ENCODE results near the gene SOS1. TPM values are rescaled to one million over a fixed set of nuclear protein-coding genes. Genes with fewer than 3 reads are reported as not detected.
A peak's percentile ranks its signal among the peaks of the same experiment; 100 is the strongest.

The SOS1 gene
- total and polyA plus RNA-seq, 2 donors (not counting 3 experiments of a cell fraction or from before 2014, with no cell fraction given) = 22.2 to 32.5 TPM

DNA sequence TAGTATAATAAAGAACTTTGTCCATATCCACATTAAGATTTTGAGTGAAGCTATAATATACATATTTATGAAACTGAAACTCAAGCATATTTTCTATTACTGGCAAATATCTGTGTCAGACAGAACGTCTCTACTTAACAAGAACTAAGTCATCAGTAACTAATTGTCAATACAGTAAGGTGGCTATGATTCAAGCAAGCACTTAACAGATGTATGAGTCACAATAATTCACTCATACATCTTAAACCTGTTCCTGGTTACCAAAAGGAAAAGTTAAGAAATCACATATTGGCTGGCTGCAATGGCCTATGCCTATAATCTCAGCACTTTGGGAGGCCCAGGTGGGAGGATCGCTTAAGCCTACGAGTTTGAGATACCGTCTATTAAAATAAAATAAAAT, 96.0 kb downstream of the SOS1 start:
- dilution Hi-C loops (cut with MboI; ENCODE audit: extremely low pct_ligation_motif_present, low sequenced_read_pairs) (no loop called here), intact Hi-C loops (cut with micrococcal nuclease) (no loop called here)
- peaks cover 8% of the 10 kb centered on the region for H3K4me1 ChIP-seq (ENCODE audit: control insufficient read depth, extremely low read depth, insufficient read depth, low read length)
- DNase-seq (ENCODE audit: low read depth, low spot score) (no peak), FAIRE-seq (no peak)
- TF ChIP-seq, protein P1, sequence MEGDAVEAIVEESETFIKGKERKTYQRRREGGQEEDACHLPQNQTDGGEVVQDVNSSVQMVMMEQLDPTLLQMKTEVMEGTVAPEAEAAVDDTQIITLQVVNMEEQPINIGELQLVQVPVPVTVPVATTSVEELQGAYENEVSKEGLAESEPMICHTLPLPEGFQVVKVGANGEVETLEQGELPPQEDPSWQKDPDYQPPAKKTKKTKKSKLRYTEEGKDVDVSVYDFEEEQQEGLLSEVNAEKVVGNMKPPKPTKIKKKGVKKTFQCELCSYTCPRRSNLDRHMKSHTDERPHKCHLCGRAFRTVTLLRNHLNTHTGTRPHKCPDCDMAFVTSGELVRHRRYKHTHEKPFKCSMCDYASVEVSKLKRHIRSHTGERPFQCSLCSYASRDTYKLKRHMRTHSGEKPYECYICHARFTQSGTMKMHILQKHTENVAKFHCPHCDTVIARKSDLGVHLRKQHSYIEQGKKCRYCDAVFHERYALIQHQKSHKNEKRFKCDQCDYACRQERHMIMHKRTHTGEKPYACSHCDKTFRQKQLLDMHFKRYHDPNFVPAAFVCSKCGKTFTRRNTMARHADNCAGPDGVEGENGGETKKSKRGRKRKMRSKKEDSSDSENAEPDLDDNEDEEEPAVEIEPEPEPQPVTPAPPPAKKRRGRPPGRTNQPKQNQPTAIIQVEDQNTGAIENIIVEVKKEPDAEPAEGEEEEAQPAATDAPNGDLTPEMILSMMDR (IDR thresholded peaks at IDR 0.05; ENCODE audit: extremely low read depth in 1 of 2, insufficient read depth in 1 of 2, low read depth in 1 of 2, low read length in 2 of 2) = no peak
- TF ChIP-seq FOS (IDR thresholded peaks at IDR 0.05; ENCODE audit: borderline replicate concordance, insufficient read depth, low read length) = peak; percentile 4
- no peaks in the 10 kb centered on the region for H3K9me3 ChIP-seq (replicated peaks; ENCODE audit: control insufficient read depth, insufficient read depth, low read length)
- BruUV-seq (replicated peaks) = no TSS peak
- POLR2A ChIA-PET = no interaction called here
- H3K79me2 ChIP-seq (ENCODE audit: control insufficient read depth, insufficient read depth, low read length) = no peaks in the 10 kb centered on the region
- H3K9ac ChIP-seq (replicated peaks; ENCODE audit: extremely low read depth, insufficient read depth, low read length) = no peak overlapping the region
- no peaks in the 10 kb centered on the region for H3K9me1 ChIP-seq (replicated peaks; ENCODE audit: control insufficient read depth, extremely low read depth, insufficient read depth, low read length)
- no peaks in the 10 kb centered on the region for H3K27me3 ChIP-seq (ENCODE audit: control insufficient read depth in 2 of 2, insufficient read depth in 2 of 2, low read length in 2 of 2)
- CTCF ChIA-PET = interaction anchor here (0.6 kb wide), 1 partner anchor 79 kb away, joined by 3 read pairs; no protein-coding TSS in a partner anchor
- H3K4me2 ChIP-seq (ENCODE audit: insufficient read depth, low read length) = no peak overlapping the region
- H3K4me3 ChIP-seq (replicated peaks in 1 of 3; ENCODE audit: insufficient read depth in 1 of 3, low read depth in 1 of 3, low read length in 3 of 3) = no peak overlapping the region
- H3K36me3 ChIP-seq (ENCODE audit: control insufficient read depth in 2 of 2, extremely low read depth in 1 of 2, insufficient read depth in 2 of 2, low read length in 2 of 2) = peaks cover 2 to 7% of the 10 kb centered on the region in 2 experiments
- no peak overlapping the region for H2AFZ ChIP-seq (ENCODE audit: low read depth, low read length)
- H4K20me1 ChIP-seq (replicated peaks; ENCODE audit: control insufficient read depth, extremely low read depth, insufficient read depth, low read length) = no peaks in the 10 kb centered on the region
- H3K27ac ChIP-seq (ENCODE audit: insufficient read depth, low read depth, low read length) = no peak overlapping the region

- no peak overlapping the region for H2AFZ ChIP-seq (ENCODE audit: low read depth, low read length)
- TF ChIP-seq FOS (IDR thresholded peaks at IDR 0.05; ENCODE audit: borderline replicate concordance, insufficient read depth, low read length) (no peak), POLR2A (IDR thresholded peaks at IDR 0.05; ENCODE audit: low read depth, low read length) (no peak), JUN (IDR thresholded peaks at IDR 0.05; ENCODE audit: borderline replicate concordance, insufficient read depth, insufficient read length, low read depth) (no peak)
- TF ChIP-seq, protein P2, sequence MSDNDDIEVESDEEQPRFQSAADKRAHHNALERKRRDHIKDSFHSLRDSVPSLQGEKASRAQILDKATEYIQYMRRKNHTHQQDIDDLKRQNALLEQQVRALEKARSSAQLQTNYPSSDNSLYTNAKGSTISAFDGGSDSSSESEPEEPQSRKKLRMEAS (IDR thresholded peaks at IDR 0.05; ENCODE audit: insufficient read depth, insufficient read length) = no peak
- no peak overlapping the region for H3K4me3 ChIP-seq (replicated peaks in 1 of 3; ENCODE audit: insufficient read depth in 1 of 3, low read depth in 1 of 3, low read length in 3 of 3)
- no peak overlapping the region for H3K4me2 ChIP-seq (ENCODE audit: insufficient read depth, low read length)
- POLR2A ChIA-PET = no interaction called here
- H3K79me2 ChIP-seq (ENCODE audit: control insufficient read depth, insufficient read depth, low read length) = no peaks in the 10 kb centered on the region
- H3K4me1 ChIP-seq (ENCODE audit: control insufficient read depth, extremely low read depth, insufficient read depth, low read length) = peaks cover 8% of the 10 kb centered on the region
- dilution Hi-C loops (cut with MboI; ENCODE audit: extremely low pct_ligation_motif_present, low sequenced_read_pairs) = no loop called here
- CTCF ChIA-PET = no interaction called here
- FAIRE-seq (peak; percentile 35), DNase-seq (ENCODE audit: low read depth, low spot score) (peak; percentile 11)
- H3K9me3 ChIP-seq (replicated peaks; ENCODE audit: control insufficient read depth, insufficient read depth, low read length) = no peaks in the 10 kb centered on the region
- H3K9ac ChIP-seq (replicated peaks; ENCODE audit: extremely low read depth, insufficient read depth, low read length) = no peak overlapping the region
- intact Hi-C loops (cut with micrococcal nuclease) = no loop called here
- no peaks in the 10 kb centered on the region for H3K9me1 ChIP-seq (replicated peaks; ENCODE audit: control insufficient read depth, extremely low read depth, insufficient read depth, low read length)
- BruUV-seq (replicated peaks) = no TSS peak
- H3K27ac ChIP-seq (ENCODE audit: insufficient read depth, low read depth, low read length) = no peak overlapping the region
- H3K36me3 ChIP-seq (ENCODE audit: control insufficient read depth in 2 of 2, extremely low read depth in 1 of 2, insufficient read depth in 2 of 2, low read length in 2 of 2) = peaks cover 2 to 7% of the 10 kb centered on the region in 2 experiments
- H3K27me3 ChIP-seq (ENCODE audit: control insufficient read depth in 2 of 2, insufficient read depth in 2 of 2, low read length in 2 of 2) = no peaks in the 10 kb centered on the region
- H4K20me1 ChIP-seq (replicated peaks; ENCODE audit: control insufficient read depth, extremely low read depth, insufficient read depth, low read length) = no peaks in the 10 kb centered on the region
Observed at GRCh38 chr2:39023649-39024048, 97.2 kb downstream of the SOS1 start.
